ENCODE results near the gene EXO5. TPM values are rescaled to one million over a fixed set of nuclear protein-coding genes. Genes with fewer than 3 reads are reported as not detected.
"Not testable (repeated sequence)": the region's sequence is repeated elsewhere in the genome, so short reads cannot be mapped to it uniquely, and the experiment has no call there.

EXO5 gene
- total RNA-seq, 2 experiments from 2014 or later = 14.6 to 19.4 TPM

- DNase-seq (no peak), ATAC-seq (ENCODE audit: low read depth) (no peak)
- peak overlapping the region; percentile 98 for H3K4me3 Mint-ChIP-seq
- H3K27ac Mint-ChIP-seq = peak overlapping the region; percentile 93
- H3K4me1 Mint-ChIP-seq = peaks cover 17% of the 10 kb centered on the region
- peaks cover 4% of the 10 kb centered on the region for H3K27me3 Mint-ChIP-seq
- peaks cover 18% of the 10 kb centered on the region for H3K36me3 Mint-ChIP-seq
- H3K9me3 Mint-ChIP-seq = peaks cover 9% of the 10 kb centered on the region
- POLR2A ChIA-PET = interaction anchor here (0.6 to 2.2 kb wide), 9 partner anchors 10 to 455 kb away, joined by 3 to 20 read pairs (median 5); partner anchors contain the start of genes CTPS1, EXO5, NFYC and ZFP69B
Observed at GRCh38 chr1:40530735-40531380, 22.3 kb downstream of the EXO5 start.

GRCh38 chr1:40531381-40532061 is 23.0 kb downstream of the EXO5 start, which contains the start of gene ZNF684:
ZNF684 (plus strand) TSS chr1:40531637; CDS start chr1:40533167, 1,530 bp downstream.
- ATAC-seq (ENCODE audit: low read depth) (peak; percentile 96), DNase-seq (peak; percentile 78)
- Mint-ChIP-seq H3K4me1 (peaks cover 17% of the 10 kb centered on the region), H3K27ac (peak within 1 kb of the TSS; percentile 93), H3K27me3 (no peaks in the 10 kb centered on the region), H3K9me3 (peaks cover 5% of the 10 kb centered on the region), H3K4me3 (peak within 1 kb of the TSS; percentile 98), H3K36me3 (peaks cover 18% of the 10 kb centered on the region)
- POLR2A ChIA-PET = interaction anchor here (0.6 to 2.2 kb wide), 8 partner anchors 10 to 456 kb away, joined by 3 to 20 read pairs (median 5); partner anchors contain the start of genes CTPS1, EXO5, NFYC and ZFP69B

GRCh38 chr1:40532062-40532389 is 23.5 kb downstream of the EXO5 start:
- peaks cover 17% of the 10 kb centered on the region for H3K4me1 Mint-ChIP-seq
- no peaks in the 10 kb centered on the region for H3K27me3 Mint-ChIP-seq
- H3K36me3 Mint-ChIP-seq = peaks cover 20% of the 10 kb centered on the region
- peak overlapping the region; percentile 93 for H3K27ac Mint-ChIP-seq
- H3K4me3 Mint-ChIP-seq = peak overlapping the region; percentile 98
- POLR2A ChIA-PET = interaction anchor here (0.7 to 2.2 kb wide), 7 partner anchors 9 to 447 kb away, joined by 3 to 20 read pairs (median 5); partner anchors contain the start of genes CTPS1, EXO5, NFYC and ZFP69B
- no peak for ATAC-seq (ENCODE audit: low read depth)
- peaks cover 5% of the 10 kb centered on the region for H3K9me3 Mint-ChIP-seq
- no peak for DNase-seq

GRCh38 chr1:40532844-40533424 is 24.4 kb downstream of the EXO5 start:
- H3K27ac Mint-ChIP-seq = no peak overlapping the region
- peaks cover 26% of the 10 kb centered on the region for H3K36me3 Mint-ChIP-seq
- peak overlapping the region; percentile 98 for H3K4me3 Mint-ChIP-seq
- ATAC-seq (ENCODE audit: low read depth) (no peak), DNase-seq (no peak)
- no peaks in the 10 kb centered on the region for H3K27me3 Mint-ChIP-seq
- POLR2A ChIA-PET = interaction anchor here (1.2 to 2.2 kb wide), 4 partner anchors 13 to 329 kb away, joined by 5 to 20 read pairs (median 8); partner anchors contain the start of genes CITED4, EXO5 and NFYC
- peaks cover 17% of the 10 kb centered on the region for H3K4me1 Mint-ChIP-seq
- H3K9me3 Mint-ChIP-seq = peaks cover 5% of the 10 kb centered on the region

GRCh38 chr1:40534589-40534988 is 26.0 kb downstream of the EXO5 start:
- Mint-ChIP-seq H3K4me3 (no peak overlapping the region), H3K9me3 (peaks cover 5% of the 10 kb centered on the region), H3K36me3 (peaks cover 30% of the 10 kb centered on the region), H3K27ac (no peak overlapping the region), H3K27me3 (no peaks in the 10 kb centered on the region), H3K4me1 (peaks cover 17% of the 10 kb centered on the region)
- POLR2A ChIA-PET = no interaction called here
- DNase-seq = no peak
- ATAC-seq (ENCODE audit: low read depth) = no peak

- H3K36me3 Mint-ChIP-seq = peaks cover 27% of the 10 kb centered on the region
- no peaks in the 10 kb centered on the region for H3K27me3 Mint-ChIP-seq
- ATAC-seq (ENCODE audit: low read depth) = no peak
- peaks cover 2% of the 10 kb centered on the region for H3K9me3 Mint-ChIP-seq
- DNase-seq = no peak
- peaks cover 17% of the 10 kb centered on the region for H3K4me1 Mint-ChIP-seq
- POLR2A ChIA-PET = no interaction called here
- H3K4me3 Mint-ChIP-seq = no peak overlapping the region
- no peak overlapping the region for H3K27ac Mint-ChIP-seq
Observed at GRCh38 chr1:40535732-40536131, 27.2 kb downstream of the EXO5 start.

GRCh38 chr1:40539338-40539737 is 30.8 kb downstream of the EXO5 start:
- Mint-ChIP-seq H3K4me3 (no peak overlapping the region), H3K36me3 (peaks cover 51% of the 10 kb centered on the region), H3K27me3 (no peaks in the 10 kb centered on the region), H3K4me1 (no peaks in the 10 kb centered on the region), H3K27ac (no peak overlapping the region), H3K9me3 (no peaks in the 10 kb centered on the region)
- no peak for ATAC-seq (ENCODE audit: low read depth)
- DNase-seq = no peak
- POLR2A ChIA-PET = no interaction called here

- Mint-ChIP-seq H3K9me3 (peaks cover 20% of the 10 kb centered on the region), H3K27me3 (no peaks in the 10 kb centered on the region), H3K4me3 (no peak overlapping the region), H3K36me3 (peaks cover 56% of the 10 kb centered on the region), H3K27ac (no peak overlapping the region), H3K4me1 (no peaks in the 10 kb centered on the region)
- POLR2A ChIA-PET = no interaction called here
- DNase-seq (no peak), ATAC-seq (ENCODE audit: low read depth) (no peak)
Observed at GRCh38 chr1:40546957-40547356, 38.4 kb downstream of the EXO5 start.

GRCh38 chr1:40553017-40553416 is 44.5 kb downstream of the EXO5 start:
- Mint-ChIP-seq H3K36me3 (peaks cover 6% of the 10 kb centered on the region), H3K27ac (no peak overlapping the region), H3K27me3 (no peaks in the 10 kb centered on the region), H3K4me3 (no peak overlapping the region), H3K4me1 (no peaks in the 10 kb centered on the region), H3K9me3 (no peaks in the 10 kb centered on the region)
- ATAC-seq (ENCODE audit: low read depth) (no peak), DNase-seq (no peak)
- POLR2A ChIA-PET = no interaction called here

GRCh38 chr1:40554807-40555206 is 46.2 kb downstream of the EXO5 start:
- H3K36me3 Mint-ChIP-seq; ATAC-seq (ENCODE audit: low read depth); H3K4me3 Mint-ChIP-seq; DNase-seq; H3K9me3 Mint-ChIP-seq; H3K27me3 Mint-ChIP-seq; H3K4me1 Mint-ChIP-seq; POLR2A ChIA-PET; H3K27ac Mint-ChIP-seq: not testable (repeated sequence)

GRCh38 chr1:40556121-40556520 is 47.6 kb downstream of the EXO5 start:
- Mint-ChIP-seq H3K4me3 (no peak overlapping the region), H3K27ac (no peak overlapping the region), H3K9me3 (peaks cover 2% of the 10 kb centered on the region), H3K4me1 (no peaks in the 10 kb centered on the region), H3K27me3 (no peaks in the 10 kb centered on the region), H3K36me3 (no peaks in the 10 kb centered on the region)
- ATAC-seq (ENCODE audit: low read depth) (no peak), DNase-seq (no peak)
- POLR2A ChIA-PET = no interaction called here

- not testable (repeated sequence) for H3K27ac Mint-ChIP-seq, H3K9me3 Mint-ChIP-seq
Observed at GRCh38 chr1:40558241-40558640, 49.7 kb downstream of the EXO5 start.

GRCh38 chr1:40562185-40562584 is 53.6 kb downstream of the EXO5 start:
- POLR2A ChIA-PET = no interaction called here
- no peak overlapping the region for H3K27ac Mint-ChIP-seq
- H3K27me3 Mint-ChIP-seq = peaks cover 2% of the 10 kb centered on the region
- H3K36me3 Mint-ChIP-seq = peaks cover 1% of the 10 kb centered on the region
- ATAC-seq (ENCODE audit: low read depth) = no peak
- no peaks in the 10 kb centered on the region for H3K4me1 Mint-ChIP-seq
- DNase-seq = no peak
- peaks cover 5% of the 10 kb centered on the region for H3K9me3 Mint-ChIP-seq
- H3K4me3 Mint-ChIP-seq = no peak overlapping the region

More at GRCh38 chr1:40558241-40558640, 49.7 kb downstream of the EXO5 start:
- H3K4me3 Mint-ChIP-seq; POLR2A ChIA-PET; DNase-seq; H3K4me1 Mint-ChIP-seq; ATAC-seq (ENCODE audit: low read depth); H3K36me3 Mint-ChIP-seq; H3K27me3 Mint-ChIP-seq: not testable (repeated sequence)
